WTC11 (cell line): ENCODE results near the gene PDE6H.

ENCODE experiments used
- CREB1 ChIP-seq: sonication (generic); formaldehyde crosslinking; IDR thresholded peaks from 2 replicates; pipeline ENCODE4 v1.8.0; 2023; ENCODE audit warnings: mild to moderate bottlenecking, missing genetic modification reagents
- CTCF ChIP-seq: fragments of 200-600 bp; IDR thresholded peaks from 2 replicates; pipeline ENCODE4 v1.8.0; 2022; ENCODE audit warnings: antibody characterized with exemption
- GRHL2 ChIP-seq: fragments of 250-450 bp; sonication (Bioruptor Pico); IDR thresholded peaks from 2 replicates; pipeline ENCODE4 v1.8.0; 2022; ENCODE audit warnings: mild to moderate bottlenecking, moderate library complexity; ENCODE audit not compliant: insufficient replicate concordance, severe bottlenecking
- NFYB ChIP-seq: sonication (generic); formaldehyde crosslinking; conservative IDR thresholded peaks from 2 replicates; pipeline ENCODE4 v1.8.0; 2022; ENCODE audit warnings: low read depth, missing genetic modification reagents
- NR2C2 ChIP-seq: sonication (generic); formaldehyde crosslinking; IDR thresholded peaks from 2 replicates; pipeline ENCODE4 v1.8.0; 2022; ENCODE audit warnings: mild to moderate bottlenecking, missing genetic modification reagents
- STAT6 ChIP-seq: sonication (generic); formaldehyde crosslinking; conservative IDR thresholded peaks from 2 replicates; pipeline ENCODE4 v1.8.1; 2023; ENCODE audit warnings: mild to moderate bottlenecking, low read depth, missing genetic modification reagents, moderate library complexity
- TCF7 ChIP-seq: sonication (generic); formaldehyde crosslinking; IDR thresholded peaks from 2 replicates; pipeline ENCODE4 v1.8.0; 2022; ENCODE audit warnings: mild to moderate bottlenecking, low read depth, missing genetic modification reagents, moderate library complexity

DNA sequence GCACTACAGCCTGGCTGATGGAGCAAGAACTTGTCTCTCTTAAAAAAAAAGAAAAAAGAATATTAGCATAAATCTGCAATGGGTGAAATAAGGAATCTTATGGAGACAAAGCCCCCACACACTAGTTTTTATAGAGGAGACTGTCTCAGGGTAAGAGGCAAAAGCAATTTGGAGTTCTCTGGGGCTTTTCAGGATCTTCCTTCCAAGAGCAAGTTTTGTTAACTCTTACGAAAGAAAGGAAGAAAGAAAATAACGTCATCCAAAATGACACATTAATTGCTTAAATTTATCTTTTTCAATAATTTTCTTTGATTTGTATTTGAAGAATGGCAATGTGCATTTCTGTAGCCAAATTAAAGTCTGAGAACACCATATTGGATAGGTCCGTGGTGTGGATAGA, 3.8 kb downstream of the PDE6H start:
- no peak for TF ChIP-seq GRHL2 (CRISPR knock-in tag)
- TF ChIP-seq TCF7 (CRISPR knock-in tag) = no peak
- TF ChIP-seq NR2C2 (CRISPR knock-in tag) = no peak
- no peak for TF ChIP-seq CREB1
- TF ChIP-seq CTCF = no peak
- TF ChIP-seq NFYB = no peak
- TF ChIP-seq STAT6 (CRISPR knock-in tag) = no peak
